GM21526 (cell line): ENCODE data around the gene PRSS50.

Experiments
- ATAC-seq: cut with Tn5 transposase; IDR thresholded peaks from one replicate; pipeline ENCODE4 v1.9.1; 2021; ENCODE audit warnings: moderate library complexity; ENCODE audit not compliant: unreplicated experiment, low FRiP score

PRSS50 gene

DNA sequence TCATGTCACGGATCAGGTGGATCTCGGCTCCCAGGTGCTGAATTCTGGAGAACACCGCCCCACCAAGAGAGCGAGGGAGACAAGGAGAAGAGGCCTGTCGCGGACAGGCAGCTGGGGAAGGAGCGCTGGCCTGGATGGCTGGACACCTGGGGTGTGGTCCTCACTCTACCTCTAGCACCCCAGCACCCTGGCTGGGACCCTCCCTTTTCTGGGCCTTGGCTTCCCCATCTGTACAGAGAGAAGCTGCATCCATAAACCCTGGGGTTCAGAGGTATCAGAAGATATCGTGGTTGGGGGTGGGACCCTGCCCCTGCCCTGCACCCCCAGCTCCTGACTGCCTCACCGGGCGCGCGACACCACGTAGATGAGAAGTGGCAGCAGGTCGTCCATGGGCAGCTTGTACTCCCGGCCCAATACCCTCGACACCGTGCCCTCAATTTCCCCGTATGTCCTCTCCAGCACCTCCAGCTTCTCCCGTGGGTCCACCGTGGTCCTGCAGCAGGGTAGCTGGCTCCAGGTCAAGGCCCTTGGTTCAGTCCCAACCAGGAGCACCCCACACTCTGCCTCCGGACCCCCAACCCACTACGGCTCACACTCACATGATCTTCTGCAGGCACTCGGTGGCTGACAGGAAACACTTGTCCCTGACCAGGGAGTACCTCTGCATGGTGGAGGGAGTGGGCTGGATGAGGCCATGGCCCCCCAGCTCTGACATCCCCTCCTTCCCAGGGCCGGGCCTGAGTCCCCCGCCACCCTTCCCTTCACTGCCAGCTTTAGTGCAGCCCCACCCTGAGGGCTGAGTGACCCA is 45.9 kb downstream of the PRSS50 start:
- ATAC-seq, result no peak

DNA sequence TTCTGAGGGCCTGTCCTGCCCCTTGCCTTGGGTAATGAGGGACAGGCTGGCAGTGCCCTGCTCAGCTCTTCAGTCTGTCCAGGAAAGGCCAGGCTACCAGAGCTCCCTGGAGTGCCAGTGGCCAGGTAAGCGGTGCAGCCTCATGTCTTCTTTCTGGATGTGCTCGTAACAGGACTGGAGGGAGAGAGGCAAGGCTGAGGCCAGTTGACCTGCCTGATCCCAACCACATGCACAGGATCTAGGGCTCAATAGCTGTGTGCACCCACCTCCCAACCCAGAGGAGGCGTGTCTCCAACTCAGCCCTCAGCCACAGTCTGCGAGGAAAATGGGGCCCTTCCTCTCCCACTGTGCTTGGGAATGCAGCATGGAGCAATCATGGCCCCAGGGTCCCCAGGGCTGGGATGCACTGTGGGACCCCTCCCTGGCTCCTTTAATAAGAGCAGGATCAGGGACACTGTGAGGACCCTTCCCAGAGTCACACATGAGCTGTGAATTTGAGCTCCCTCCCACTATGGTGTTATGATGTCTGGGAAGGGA is 46.7 kb downstream of the PRSS50 start:
- ATAC-seq, result no peak

DNA sequence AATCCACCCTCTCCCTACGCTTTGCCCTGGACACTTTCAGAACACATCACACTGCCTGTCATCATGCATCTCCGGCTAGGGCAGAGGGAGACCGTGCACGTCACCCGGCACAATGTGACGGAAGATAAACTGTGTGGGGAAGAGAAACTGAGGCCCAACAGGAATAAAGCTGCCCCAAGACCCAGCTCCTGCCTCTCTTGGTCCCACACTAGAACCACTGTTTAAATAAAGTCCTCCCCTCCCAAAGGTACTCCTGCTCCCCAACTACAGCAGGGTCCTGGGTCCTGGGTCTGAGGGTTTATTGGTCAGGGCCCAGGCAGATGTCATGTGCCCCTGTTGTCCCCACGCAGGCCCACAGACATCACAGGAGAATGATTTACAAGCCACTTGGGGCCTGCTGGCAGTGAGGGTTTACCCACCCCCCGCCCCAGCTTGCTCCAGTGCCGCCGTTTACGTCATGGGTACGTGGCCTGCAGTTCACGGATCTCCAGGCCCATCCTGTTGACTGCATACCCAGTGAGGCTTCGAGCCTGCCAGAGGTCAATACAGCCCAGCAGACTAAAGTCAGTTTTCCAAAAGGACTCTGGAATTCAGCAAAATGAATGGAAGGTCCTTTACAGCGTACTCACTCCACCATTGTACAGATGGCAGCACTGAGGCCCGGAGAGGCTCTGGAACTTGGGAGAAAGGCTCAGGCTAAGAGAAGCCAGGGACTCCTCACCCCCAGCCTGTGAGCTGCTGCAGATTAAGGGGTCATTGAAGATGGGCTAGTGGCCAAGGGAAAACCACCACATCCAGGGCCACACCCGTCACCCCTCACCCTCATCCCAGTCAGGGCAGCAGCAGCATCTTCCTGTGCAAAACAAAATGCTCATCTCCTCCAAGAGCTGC is 47.4 kb downstream of the PRSS50 start:
- no peak for ATAC-seq

DNA sequence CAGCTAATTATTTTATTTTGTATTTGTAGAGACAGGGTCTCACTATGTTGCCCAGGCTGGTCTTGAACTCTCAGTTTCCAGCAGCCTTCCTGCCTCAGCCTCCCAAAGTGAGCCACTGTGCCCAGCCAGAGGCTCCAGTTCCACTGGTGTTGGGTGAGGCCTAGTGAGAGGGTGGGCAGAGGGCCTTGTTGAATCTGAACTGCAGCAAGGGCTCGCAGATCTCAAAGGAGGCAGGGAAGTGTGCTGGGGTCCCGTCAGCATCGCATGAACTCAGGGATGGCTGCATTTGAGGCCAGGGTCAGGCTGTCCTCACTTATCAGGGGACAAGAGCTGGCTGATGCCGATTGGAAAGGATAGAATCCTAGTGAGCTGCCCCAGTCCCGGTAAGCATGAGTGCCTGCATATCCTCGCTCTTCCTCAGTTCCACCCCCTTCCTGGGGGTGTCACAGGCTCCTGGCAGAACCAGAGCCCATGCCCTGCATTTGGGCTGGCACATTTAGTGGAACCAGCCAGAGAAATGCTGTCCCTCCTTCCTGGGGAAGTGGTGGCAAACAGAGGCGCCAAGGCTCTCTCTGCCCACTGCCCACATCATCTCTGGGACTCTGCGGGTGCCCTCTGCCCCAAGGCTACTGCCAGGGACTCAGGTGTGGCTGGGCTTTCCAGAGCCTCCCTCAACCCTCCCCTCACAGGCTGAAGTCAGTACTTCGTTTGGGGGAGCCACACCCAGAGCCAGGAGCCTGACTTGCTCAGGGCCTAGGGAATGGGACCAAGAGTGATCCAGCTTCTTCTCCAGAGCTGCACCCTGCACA is 48.3 kb downstream of the PRSS50 start:
- no peak for ATAC-seq

DNA sequence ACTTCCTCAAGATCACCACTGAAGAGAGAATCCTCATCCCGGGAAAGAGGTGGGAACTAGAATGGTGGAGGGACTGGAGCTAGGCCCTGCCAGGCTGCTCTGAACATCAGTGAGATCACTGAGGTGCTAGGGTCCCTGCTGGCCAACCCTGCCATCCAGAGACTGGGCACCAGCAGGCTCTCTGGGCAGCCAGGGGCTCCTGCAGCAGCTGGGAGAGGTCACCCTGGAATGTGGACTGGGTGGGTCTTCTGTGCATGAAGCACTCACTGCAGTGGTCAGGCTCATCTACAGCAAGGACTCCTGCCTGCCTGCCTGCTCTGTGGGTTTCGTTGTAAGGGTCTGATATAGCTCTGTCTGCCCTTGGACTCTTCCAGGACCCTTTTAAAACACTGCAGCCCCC is 49.1 kb downstream of the PRSS50 start:
- ATAC-seq, result no peak

DNA sequence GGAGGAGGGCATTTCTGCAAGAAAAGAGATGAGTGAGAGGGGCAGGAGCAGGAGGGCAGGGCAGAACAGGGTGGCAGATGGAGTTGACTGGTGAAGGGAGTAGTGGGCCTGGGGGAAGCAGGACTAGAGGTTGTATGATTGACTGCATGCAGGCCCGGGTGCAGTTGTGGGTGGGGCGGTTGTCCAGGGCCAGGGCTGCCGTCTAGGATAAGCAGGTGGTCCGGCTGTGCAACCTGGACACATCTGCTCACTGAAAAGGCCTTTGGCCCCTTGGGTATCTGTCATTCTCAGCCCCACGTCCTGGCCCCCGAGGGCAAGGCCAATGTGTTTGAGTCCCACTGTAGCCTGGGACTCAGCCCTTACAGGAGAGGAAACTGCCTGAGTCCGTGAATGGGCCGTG is 49.6 kb downstream of the PRSS50 start:
- no peak for ATAC-seq

DNA sequence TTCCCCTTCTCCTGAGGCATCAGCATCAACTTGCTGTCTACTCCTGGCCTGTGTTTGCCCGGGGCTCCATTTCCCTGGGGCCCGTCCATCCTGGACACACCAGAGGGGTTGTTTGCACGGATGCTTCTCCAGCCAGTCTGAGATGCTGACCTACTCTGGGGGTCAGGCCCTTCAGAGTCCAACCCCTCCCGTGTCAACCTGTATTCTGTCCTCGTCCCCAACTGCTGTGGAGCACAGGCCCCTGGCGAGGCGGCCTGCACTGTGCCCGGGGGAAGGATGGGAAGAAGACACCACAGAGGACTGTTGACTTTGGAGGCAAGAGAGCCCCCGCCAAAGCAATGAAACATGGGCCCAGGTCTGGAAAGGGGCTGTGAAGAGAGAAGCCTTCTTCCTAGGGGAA is 50.0 kb downstream of the PRSS50 start:
- ATAC-seq, result no peak

DNA sequence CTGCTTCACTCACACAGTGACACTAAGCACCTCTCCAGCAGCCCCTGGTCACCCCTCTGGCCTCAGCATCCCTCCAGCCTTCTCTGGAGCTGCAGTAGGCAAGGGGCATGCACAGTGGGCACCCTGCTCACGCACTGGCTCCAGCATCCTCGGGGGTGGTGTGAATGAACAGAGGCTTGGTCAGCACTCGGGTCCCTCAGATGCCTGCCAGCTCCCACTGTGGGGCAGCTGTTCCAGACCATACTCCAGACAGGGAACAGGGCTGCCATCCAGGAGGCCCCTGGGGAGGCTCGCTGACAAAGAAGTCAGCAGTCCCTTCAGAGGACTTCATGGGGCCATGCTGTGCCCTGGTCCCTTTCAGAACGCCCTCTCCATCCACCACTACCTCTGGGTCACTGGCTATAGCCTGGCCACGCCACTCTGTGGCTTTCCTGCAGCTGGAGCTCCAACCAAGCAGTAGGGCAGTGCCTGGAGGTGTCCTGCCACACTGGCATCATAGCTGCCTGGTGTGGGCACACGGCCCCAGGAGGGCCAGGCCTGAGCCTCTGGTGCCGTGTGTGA is 50.5 kb downstream of the PRSS50 start:
- no peak for ATAC-seq

DNA sequence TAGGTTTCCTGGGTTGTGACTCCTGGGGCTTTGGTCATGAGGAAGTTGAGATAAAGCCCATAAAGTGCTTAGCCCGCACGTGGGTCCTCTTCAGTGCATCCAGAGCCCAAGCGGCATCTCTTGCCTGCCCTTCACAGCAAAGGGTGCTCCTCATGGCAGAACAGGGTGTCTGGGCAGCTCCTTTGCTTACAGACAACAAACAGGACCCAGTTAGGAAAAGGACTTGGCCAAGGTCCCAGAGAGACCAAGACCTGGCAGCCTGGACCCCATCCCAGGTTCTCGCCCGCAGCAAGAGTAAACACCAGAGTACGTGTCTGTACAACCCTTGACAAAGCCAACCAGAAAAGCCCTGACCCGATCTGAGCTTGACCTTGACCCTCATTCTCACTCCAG is 51.2 kb downstream of the PRSS50 start:
- no peak for ATAC-seq

DNA sequence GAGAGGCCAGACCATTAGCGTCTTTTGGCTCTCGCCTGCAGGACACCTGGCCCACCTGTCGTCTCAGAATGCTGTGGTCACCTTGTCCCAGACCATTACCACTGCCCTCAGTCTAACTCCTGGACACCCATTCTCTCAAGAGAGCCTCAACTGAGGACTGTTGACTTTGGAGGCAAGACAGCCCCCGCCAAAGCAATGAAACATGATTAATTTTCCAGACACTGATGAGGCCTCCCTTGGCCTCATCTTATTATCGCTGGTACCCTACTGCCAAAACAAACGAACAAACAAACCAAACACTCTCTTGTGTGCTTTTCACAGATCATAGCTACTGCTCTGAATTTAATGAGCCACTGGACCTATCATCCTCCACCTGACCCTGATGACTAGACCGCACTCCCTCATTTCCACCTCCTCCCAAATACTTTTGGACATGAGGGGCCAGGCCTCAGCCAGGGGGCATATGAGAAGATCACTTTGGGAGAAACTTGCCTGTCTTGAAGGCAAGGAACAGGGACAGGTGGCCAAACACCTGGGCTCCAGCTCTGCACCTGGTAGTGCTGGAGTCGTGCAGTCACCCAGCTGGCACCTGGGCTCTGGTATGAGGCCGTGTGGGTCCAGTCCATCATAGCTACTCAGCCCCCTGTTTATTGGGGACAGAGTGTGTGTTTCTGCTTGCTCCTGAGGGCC is 51.8 kb downstream of the PRSS50 start:
- ATAC-seq, result no peak

DNA sequence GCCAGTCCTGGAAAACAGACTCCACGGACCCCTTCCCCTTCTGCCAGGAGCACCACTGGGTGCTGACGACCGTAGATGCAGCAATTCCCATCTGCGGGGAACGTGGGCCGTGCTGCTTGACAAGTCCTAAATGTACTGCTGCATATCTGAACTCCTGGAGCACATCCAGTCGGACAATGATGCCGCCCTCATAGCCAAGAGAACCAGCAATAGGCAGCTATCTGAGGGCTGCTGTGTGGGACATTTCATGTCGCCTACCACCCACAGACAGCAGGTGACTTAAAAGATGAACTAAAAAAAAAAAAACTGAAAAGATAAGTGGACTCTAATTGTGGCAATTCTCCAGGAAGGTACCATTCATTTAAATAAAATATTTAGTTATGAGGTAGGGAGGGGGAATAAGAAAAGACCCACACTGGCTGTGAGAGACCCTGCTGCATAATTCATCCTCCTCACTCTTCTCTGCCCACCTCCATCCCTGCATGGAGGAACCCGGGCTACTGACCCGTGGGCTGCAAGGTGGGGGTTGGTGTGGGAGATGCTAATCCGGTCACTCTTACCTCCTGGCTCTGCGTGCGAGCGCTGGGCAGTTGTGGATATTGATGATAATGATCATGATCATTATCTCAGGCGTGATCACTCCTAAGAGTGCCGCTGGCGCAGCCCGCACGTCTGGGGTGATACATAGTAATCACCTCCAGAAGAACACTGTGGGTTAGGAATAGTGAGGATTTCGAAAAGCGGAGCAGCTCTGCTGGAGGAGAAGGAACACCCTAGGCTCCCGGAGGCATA is 52.5 kb downstream of the PRSS50 start:
- ATAC-seq, result no peak

DNA sequence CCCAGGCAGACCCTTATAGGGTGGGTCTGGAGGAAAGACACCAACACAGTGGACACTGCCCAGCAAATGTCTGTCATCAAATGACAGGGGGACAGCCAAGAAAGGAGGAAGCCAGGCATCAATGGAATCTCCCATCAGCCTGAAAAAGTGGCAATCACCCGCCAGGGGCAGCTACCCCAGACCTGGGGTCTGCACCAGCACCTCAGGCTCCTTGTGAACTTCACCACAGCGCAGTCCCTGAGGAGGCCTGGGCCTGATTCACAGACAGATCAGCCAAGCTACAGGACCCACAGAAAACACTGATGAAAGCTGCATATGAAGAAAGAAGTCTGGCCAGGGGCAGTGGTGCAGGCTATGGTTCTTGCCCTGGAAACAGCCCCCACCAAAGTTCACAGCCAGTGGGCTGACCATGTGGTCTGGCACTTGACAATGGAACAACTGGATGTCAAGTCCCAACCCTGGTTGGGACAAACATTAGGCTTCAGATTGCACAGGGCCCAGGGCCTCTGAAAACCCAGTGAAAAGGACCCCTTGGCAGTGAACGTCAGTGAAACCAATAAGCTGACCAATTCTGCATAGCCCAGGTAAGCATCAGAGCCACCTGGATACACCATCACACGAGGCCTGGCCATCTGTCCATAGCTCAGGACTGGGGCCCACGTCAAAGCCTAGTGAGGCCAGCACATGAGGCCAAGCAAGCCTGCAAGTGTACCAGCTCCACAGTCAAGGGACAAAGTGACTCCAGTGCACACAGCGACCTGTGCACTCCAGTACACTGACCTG is 53.3 kb downstream of the PRSS50 start:
- ATAC-seq, result no peak

DNA sequence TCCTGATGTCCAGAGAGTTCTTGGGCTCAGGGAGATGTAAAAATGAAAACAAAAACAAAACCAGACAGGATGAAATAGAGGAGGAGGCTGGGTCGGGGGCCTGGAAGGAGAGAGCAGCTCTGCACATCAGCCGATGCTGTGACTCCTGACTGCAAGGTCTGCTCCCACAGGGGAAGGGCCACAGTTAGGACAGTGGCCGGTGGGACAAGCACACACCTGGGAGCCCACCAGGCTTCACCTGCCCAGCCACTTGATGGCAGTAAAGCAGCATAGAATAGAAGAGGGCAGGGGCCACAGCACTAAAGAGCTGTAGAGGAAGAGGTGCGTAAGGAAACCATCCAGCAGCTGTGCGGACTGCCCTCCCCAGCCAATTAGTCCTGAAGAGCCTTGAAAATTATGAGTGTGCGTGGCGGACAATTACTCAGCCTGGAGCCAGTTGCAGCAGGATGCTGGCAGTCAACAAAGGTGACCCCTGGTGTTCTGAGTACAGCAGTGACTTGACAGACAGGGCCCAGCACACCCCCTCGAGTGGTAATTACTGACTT is 54.0 kb downstream of the PRSS50 start:
- ATAC-seq, result no peak

DNA sequence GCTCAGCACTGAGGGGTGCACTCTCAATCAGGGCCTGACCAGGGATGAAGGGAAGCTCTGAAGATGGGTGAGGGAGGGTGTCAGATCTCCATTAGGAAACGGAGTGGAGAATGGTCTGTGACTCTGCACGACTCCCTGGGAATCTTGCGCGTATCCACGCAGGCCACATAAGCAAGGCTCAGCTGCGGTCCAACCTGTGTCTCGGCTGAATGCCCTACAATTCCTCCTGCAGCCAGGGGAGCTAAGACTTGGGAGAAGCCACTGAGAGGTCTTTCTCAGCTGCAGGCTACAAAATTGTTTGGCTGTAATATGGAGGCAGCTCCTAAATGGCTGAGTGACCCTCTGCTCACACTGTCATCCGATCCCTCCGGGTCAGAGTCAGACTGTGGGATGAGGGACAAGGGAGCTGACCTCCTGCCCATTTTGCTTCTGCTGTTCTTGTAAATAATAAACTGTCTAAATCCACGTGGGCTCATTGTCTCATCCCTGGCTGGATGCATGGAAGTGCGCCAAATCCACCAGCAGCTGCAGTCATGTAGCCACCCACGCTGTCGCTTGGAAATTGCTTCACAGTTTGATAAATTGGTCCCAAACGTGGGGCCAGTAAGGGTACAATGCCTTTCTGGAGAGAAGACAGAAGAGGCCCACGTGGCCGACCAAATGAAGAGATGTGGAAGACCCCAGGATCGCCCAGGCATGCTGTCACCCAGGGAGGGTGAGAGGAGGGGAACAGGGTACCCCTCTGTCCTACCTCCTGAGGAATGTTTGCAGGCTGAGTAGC is 54.7 kb downstream of the PRSS50 start:
- ATAC-seq, result no peak
